SW480 (cell line): ENCODE results near the gene CBFA2T3.
A peak's percentile ranks its signal among the peaks of the same experiment; 100 is the strongest.

ENCODE experiments used
- DNase-seq: peaks from one replicate; pipeline ENCODE4 v3.0.0-alpha.2; 2016; ENCODE audit warnings: low spot score

Gene CBFA2T3

GRCh38 chr16:88875703-88876234, 101.2 kb downstream of the CBFA2T3 start:
- DNase-seq = no peak

- no peak for DNase-seq
Measured at GRCh38 chr16:88874938-88875599, 101.9 kb downstream of the CBFA2T3 start.

DNA sequence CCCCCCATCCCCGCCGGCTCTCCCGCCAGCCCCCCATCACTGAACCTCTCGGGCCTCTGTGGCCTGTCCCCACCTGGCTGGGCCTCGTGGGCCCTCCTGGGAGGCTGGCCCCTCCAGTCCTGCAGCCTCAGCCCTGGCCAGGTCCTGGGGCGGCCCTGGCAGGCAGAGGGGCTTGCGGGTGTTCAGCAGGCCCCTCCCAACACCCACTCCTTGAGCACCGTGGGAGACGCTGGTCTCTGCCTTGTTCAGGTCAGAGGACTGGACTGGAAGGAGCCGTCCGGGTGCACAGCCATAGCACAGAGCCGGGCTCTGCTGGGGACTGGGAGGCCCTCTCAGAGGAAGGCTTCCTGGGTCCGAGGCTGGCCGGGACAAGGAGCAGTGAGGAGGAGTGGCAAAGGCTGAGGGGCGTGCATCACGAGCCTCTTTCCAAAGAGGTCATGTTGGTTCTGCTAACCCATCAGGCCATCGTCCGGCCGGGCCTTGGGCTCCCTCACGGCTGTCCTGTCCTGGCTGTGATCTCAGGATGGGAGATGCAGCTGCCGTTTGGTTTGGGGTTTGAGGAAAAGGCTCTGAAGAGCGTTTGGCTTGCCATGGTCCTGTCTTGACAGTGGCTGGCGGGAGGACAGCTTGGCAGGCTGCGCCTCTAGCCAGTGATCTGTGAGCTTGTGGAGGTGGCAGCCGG, 104.2 kb downstream of the CBFA2T3 start:
- DNase-seq = no peak

GRCh38 chr16:88871730-88872416, 105.1 kb downstream of the CBFA2T3 start:
- no peak for DNase-seq

- no peak for DNase-seq
Measured at GRCh38 chr16:88871349-88871702, 105.7 kb downstream of the CBFA2T3 start.

DNA sequence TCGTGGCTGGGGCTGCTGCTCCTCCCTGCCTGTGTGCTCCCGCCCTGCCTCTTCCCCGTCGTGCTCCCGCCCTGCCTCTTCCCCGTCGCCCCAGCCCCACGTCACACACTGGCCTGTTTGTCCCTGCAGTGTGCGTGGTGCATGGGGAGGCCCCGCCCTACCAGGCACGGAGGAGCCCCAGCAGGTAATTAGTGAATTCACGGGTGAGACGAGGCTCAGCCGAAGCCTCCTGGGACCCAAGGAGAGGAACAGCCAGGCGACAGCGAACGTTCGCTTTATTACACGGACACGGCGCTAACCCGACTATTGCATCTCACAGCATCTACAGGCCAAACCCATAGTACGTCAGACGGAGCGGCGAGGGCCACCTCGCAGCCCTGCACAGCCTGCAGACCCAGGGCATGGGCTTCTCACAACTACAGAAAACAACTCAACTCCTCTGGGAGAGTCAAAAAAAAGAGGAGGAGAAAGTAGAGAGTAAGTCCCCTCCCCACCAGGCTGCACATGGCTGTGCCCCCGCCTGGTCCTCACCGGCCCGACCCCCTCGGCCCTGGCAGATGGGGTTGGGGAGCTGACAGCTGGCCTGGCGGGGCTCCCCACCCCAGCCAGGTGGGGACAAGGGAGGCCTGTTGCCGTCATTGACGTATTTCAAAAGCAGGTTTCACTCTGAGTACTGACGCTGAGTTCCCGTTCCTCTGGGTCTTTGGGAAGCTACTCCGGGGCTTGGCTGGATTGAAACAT, 106.2 kb downstream of the CBFA2T3 start:
- no peak for DNase-seq

DNA sequence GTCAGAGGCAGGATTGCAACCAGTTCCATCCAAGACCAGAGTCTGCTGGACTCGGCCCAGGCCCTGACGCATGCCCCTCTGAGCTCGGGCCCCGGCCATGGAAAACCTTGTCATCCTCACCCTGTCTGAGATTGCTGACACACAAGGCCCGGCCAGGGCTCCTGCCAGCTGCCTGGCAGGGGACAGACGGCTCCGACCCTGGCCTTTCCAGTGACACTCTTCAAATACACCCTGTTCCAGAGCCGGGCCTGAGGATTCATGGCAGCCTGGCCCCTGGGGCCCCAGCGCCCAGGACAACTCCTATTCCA, 107.4 kb downstream of the CBFA2T3 start:
- no peak for DNase-seq

DNA sequence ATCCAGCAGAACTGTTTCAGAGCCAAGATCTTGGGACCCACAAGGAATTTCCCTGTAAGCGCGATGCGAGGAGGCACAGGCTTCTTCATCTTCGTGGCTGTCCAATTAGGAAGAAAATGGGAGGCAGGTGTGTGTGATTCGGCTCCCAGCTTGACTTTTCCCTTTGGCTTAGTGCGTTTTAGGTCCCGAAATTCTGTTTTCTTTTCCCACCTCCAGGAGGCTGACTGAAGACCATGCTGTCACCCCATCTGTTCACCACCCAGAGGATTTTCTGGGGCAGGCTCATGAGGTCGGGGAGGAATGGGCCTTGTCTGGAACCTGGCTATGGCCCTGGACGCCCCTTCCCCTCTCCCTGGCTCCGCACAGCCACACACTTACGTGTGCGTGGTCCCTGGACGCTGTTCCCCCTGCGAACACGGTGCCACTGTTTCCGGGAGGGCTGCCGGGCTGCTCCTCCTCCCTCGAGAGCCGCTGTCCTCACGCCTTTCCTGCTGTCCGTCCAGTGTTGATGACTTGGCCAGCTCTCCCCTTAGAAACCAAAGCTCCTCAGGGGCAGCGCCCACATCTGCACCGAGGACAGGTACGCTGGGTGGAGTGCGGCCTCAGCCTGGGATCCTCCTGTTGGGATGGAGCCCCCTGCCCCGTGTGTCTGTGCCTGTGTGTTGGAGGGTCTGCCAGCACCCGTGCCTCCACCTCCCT, 107.9 kb downstream of the CBFA2T3 start:
- no peak for DNase-seq

GRCh38 chr16:88867581-88868246, 109.3 kb downstream of the CBFA2T3 start:
- DNase-seq = no peak

DNA sequence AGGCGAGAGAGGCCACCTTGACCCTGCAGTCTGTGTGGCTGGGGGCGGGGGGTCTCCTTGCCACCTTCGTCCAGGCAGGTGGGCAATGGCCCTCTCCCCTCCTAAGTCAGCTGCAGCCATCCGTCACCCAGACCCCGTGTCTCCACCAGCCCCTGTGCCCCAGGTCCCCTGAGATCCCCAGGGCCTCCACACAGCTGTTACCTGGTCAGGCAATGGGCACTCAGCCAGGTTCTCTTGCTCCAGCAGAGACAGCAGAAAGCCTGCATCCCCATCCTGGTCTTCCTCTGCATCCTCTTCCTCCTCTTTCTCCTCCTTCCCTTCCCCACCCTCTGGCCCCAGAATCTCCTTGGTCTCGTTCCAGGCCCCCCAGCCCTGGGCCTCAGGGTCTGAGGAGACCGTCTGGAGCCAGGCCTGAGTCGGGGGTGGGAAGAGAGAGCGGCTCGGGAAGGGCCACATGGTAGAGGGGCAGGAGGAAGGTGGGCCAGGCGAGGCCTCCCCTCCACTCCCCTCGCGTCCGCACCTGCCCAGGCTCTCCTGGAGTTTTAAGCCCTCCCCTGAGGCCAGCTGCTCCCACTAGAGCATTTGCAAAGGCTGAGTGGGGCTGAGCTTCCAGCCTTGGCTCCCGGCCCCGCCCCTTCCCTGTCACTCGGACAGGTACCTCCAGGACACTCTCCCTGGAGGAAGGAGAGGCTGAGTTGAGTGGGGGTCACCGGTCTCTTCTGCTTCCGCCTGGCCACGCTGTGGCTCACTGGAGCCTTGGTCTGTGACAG, 110.7 kb downstream of the CBFA2T3 start, which contains the start of gene PABPN1L:
TSS of gene PABPN1L (minus strand) at position 510 of the 770 bp plus-strand sequence. CDS start at position 456, 54 bp downstream.
- no peak for DNase-seq

DNA sequence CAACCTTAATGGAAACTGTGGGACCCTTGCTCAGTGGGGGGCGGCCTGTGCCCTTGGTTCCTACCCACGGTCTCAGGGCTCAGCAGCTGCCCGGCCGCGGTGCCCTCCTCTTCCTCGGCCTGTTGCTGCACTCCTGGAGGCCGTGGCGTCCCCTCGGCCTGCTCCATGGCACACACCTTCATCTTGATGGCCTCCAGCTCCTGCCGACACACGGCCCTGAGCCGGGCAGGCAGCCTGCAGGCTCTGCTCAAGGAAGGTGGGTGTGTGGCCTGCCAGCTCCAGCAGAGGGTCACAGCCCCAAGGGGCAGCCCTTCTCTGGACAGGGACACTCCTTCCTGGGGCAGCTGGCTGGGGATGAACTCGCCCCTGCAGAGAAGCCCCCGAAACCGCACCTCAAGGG, 111.3 kb downstream of the CBFA2T3 start:
- no peak for DNase-seq

DNA sequence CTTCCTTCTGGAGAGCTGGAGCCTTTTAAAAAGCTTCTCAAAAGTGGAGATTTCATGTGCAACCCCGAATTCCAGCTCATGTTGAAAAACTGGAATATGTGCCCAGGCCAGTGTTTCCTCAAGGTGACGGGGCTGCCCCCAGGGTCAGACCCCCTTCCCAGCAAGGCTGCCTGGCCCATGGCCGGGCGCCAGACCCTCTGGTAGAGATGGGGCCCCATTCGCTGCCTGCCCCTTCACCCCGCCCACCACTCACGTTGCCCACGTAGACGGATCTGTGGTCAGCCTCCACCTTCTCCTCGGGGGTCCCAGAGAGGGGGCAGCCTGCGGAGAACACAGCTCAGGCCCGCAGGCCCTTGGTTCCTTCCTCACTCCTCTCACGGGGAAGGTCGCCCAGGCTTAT, 111.7 kb downstream of the CBFA2T3 start:
- no peak for DNase-seq

DNA sequence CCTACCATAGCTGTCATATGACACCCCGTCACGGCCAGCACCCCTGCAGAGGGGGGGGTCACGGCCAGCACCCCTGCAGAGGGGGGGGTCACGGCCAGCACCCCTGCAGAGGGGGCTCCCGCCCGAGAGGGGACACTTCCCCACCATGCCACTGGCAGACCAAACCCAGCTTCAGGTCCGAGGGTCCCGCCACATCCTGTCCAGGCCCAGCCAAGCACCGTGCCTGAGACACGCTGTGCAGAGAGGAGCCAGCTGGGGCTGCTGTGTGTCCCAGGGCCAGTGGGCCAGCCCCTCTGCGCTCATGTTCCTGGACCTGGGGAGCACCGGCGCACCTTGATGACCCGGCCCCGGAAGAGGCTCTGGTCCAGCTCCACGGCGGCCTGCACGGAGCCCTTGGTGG, 112.5 kb downstream of the CBFA2T3 start:
- DNase-seq = no peak

- no peak for DNase-seq
Measured at GRCh38 chr16:88864099-88864498, 112.9 kb downstream of the CBFA2T3 start.

GRCh38 chr16:88863426-88863825, 113.6 kb downstream of the CBFA2T3 start:
- no peak for DNase-seq

DNA sequence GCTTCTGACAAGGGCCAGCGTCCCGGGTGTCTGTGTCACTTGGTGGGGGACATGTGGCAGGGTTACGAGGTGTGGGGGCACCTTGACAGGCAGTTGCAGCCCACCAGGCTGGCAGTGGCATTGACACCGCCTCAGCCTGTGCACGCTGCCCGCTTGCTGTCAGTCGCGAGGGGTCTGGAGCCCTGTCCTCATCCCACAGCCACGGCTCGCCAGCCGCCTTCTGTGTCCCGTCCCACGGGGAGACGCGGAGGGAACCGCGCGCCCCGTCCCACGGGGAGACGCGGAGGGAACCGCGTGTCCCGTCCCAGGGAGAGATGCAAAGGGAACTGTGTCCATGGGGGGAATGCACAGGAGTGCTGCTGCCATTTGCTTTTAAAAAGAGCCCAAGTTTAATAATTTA, 114.0 kb downstream of the CBFA2T3 start:
- DNase-seq = no peak

GRCh38 chr16:88861359-88861758, 115.6 kb downstream of the CBFA2T3 start:
- DNase-seq = no peak

DNA sequence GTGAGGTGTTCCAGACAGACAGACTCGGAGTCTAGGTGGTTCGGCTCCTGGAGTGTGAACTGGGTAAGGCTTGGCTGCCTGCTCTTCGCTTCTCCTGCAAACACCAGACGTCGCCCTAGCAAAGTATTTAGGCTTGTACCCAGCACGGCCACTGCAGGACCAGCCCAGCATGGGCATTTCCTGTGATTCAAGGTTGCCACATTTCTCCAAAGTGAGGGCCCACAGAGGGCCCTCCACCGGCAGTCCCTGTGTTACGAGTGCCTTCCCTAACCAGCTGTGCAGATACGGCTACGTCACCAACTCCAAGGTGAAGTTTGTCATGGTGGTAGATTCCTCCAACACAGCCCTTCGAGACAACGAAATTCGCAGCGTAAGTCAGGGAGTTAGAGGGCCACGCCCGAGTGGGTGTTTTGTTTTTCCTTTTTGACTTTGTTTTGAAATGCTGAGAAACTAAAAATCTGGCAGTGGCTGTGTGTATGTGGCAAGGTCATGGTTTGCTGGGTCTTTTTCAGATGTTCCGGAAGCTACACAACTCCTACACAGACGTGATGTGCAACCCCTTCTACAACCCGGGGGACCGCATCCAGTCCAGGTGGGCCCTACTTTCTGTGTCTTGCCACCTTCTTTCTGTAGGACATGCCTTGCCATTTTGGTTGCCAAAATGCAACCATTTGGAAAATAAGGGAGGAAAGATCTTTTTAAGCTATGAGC, 117.5 kb downstream of the CBFA2T3 start:
- no peak for DNase-seq

- DNase-seq = peak; percentile 62
Measured at GRCh38 chr16:88857728-88858339, 119.2 kb downstream of the CBFA2T3 start.
